Nephron (organoid): ENCODE measurements around the gene SYCP2.

ENCODE experiments used
- H3K27ac Mint-ChIP-seq, 3 experiments: 2 replicates each; pipeline ENCODE4 v1.8.0; 2020; ENCODE audit warnings: mixed read lengths in 3 of 3, mild to moderate bottlenecking in 2 of 3, moderate library complexity in 1 of 3
- H3K27me3 Mint-ChIP-seq: 2 replicates; pipeline ENCODE4 v1.8.0; 2021; ENCODE audit warnings: low read depth, mild to moderate bottlenecking, moderate library complexity, mixed read lengths
- H3K36me3 Mint-ChIP-seq: 2 replicates; pipeline ENCODE4 v1.8.0; 2020; ENCODE audit warnings: low read depth, mixed read lengths
- H3K4me1 Mint-ChIP-seq: 2 replicates; pipeline ENCODE4 v1.8.0; 2020; ENCODE audit warnings: mixed read lengths
- H3K4me3 Mint-ChIP-seq, 3 experiments: 2 replicates each; pipeline ENCODE4 v1.8.0; 2020; ENCODE audit warnings: mild to moderate bottlenecking in 3 of 3, mixed read lengths in 3 of 3, moderate library complexity in 2 of 3
- H3K9me3 Mint-ChIP-seq: 2 replicates; pipeline ENCODE4 v1.8.0; 2020; ENCODE audit warnings: mixed read lengths
- CTCF ChIP-seq, 3 experiments: fragments of 200-600 bp; sonication (generic); IDR thresholded peaks; one replicate each; pipeline ENCODE4 v1.5.0; 2021; ENCODE audit warnings: antibody characterized with exemption in 3 of 3; ENCODE audit not compliant: unreplicated experiment in 3 of 3

The SYCP2 gene

GRCh38 chr20:59821201-59821600 lies 112.2 kb downstream of the SYCP2 start:
- Mint-ChIP-seq H3K36me3 (no peaks in the 10 kb centered on the region), H3K9me3 (no peaks in the 10 kb centered on the region), H3K27me3 (peaks cover 31% of the 10 kb centered on the region), H3K4me3 (peak overlapping the region in 1 of 3 experiments; percentile 19), H3K27ac (peak overlapping the region in 2 of 3 experiments; percentile 57 to 63), H3K4me1 (peaks cover 43% of the 10 kb centered on the region)
- TF ChIP-seq CTCF (IDR thresholded peaks at IDR 0.05; ENCODE audit: unreplicated experiment in 3 of 3) = no peak

GRCh38 chr20:59820204-59821041 lies 113.0 kb downstream of the SYCP2 start:
- Mint-ChIP-seq H3K4me1 (peaks cover 41% of the 10 kb centered on the region), H3K9me3 (no peaks in the 10 kb centered on the region), H3K4me3 (peak overlapping the region in 1 of 3 experiments; percentile 51), H3K36me3 (no peaks in the 10 kb centered on the region), H3K27me3 (peaks cover 29% of the 10 kb centered on the region), H3K27ac (peak overlapping the region in 1 of 3 experiments; percentile 12)
- TF ChIP-seq CTCF (IDR thresholded peaks at IDR 0.05; ENCODE audit: unreplicated experiment in 3 of 3) = no peak

GRCh38 chr20:59819496-59820203 lies 113.8 kb downstream of the SYCP2 start:
- no peaks in the 10 kb centered on the region for H3K9me3 Mint-ChIP-seq
- H3K27ac Mint-ChIP-seq = no peak overlapping the region
- H3K4me1 Mint-ChIP-seq = peaks cover 38% of the 10 kb centered on the region
- no peak overlapping the region for H3K4me3 Mint-ChIP-seq
- H3K36me3 Mint-ChIP-seq = no peaks in the 10 kb centered on the region
- H3K27me3 Mint-ChIP-seq = peaks cover 25% of the 10 kb centered on the region
- no peak for TF ChIP-seq CTCF (IDR thresholded peaks at IDR 0.05; ENCODE audit: unreplicated experiment in 3 of 3)

- Mint-ChIP-seq H3K36me3 (no peaks in the 10 kb centered on the region), H3K27ac (no peak overlapping the region), H3K27me3 (peaks cover 25% of the 10 kb centered on the region), H3K9me3 (no peaks in the 10 kb centered on the region), H3K4me1 (peaks cover 31% of the 10 kb centered on the region), H3K4me3 (no peak overlapping the region)
- no peak for TF ChIP-seq CTCF (IDR thresholded peaks at IDR 0.05; ENCODE audit: unreplicated experiment in 3 of 3)
Observed at GRCh38 chr20:59818911-59819310, 114.5 kb downstream of the SYCP2 start.

- Mint-ChIP-seq H3K9me3 (no peaks in the 10 kb centered on the region), H3K27me3 (peaks cover 27% of the 10 kb centered on the region)
Observed at GRCh38 chr20:59817846-59818615, 115.4 kb downstream of the SYCP2 start.

More at GRCh38 chr20:59817846-59818615, 115.4 kb downstream of the SYCP2 start:
- Mint-ChIP-seq H3K36me3 (no peaks in the 10 kb centered on the region), H3K4me3 (no peak overlapping the region), H3K27ac (no peak overlapping the region), H3K4me1 (peaks cover 23% of the 10 kb centered on the region)
- TF ChIP-seq CTCF (IDR thresholded peaks at IDR 0.05; ENCODE audit: unreplicated experiment in 3 of 3) = no peak
